A673 (cell line): ENCODE results near the gene TSHZ2. TPM values are rescaled to one million over a fixed set of nuclear protein-coding genes. Genes with fewer than 3 reads are reported as not detected.

Experiments used
- BruUV-seq: library from RNA; stranded (reverse); fragments of 400-500 nt; replicated peaks from 2 replicates; lab custom pipeline; 2021; lab: Mats Ljungman, UMichigan
- CTCF ChIA-PET: fragments of 300-600 bp; sonication (Branson Sonifier 250); formaldehyde crosslinking; loops from one replicate; lab custom pipeline; 2022; ENCODE audit warnings: antibody characterized with exemption; lab: Charles Lee
- POLR2A ChIA-PET: fragments of 300-600 bp; sonication (Branson Sonifier 250); formaldehyde crosslinking; loops from one replicate; lab custom pipeline; 2022; ENCODE audit warnings: antibody characterized with exemption; ENCODE audit not compliant: low non-redundant PET; lab: Charles Lee
- DNase-seq: peaks from one replicate; pipeline ENCODE4 v3.0.0-alpha.2; 2015; ENCODE audit warnings: low spot score
- H3K27ac ChIP-seq: fragments of 200-600 bp; sonication (generic); 2 replicates; pipeline ENCODE4 v1.5.1; 2016; ENCODE audit warnings: mixed run types, low read depth, mild to moderate bottlenecking, mixed read lengths, antibody characterized with exemption, low read length; ENCODE audit not compliant: poor library complexity, severe bottlenecking
- H3K27me3 ChIP-seq: fragments of 200-600 bp; sonication (generic); replicated peaks from 2 replicates; pipeline ENCODE4 v1.6.1; 2017; ENCODE audit warnings: mixed run types, low read depth, mild to moderate bottlenecking, mixed read lengths, antibody characterized with exemption, low read length; ENCODE audit not compliant: insufficient read depth, poor library complexity
- H3K36me3 ChIP-seq: fragments of 200-600 bp; sonication (generic); 2 replicates; pipeline ENCODE4 v1.6.1; 2016; ENCODE audit warnings: mixed run types, mild to moderate bottlenecking, mixed read lengths, antibody characterized with exemption, low read length; ENCODE audit not compliant: insufficient read depth, poor library complexity, severe bottlenecking
- H3K4me1 ChIP-seq: fragments of 200-600 bp; sonication (generic); 2 replicates; pipeline ENCODE4 v1.6.1; 2017; ENCODE audit warnings: mixed run types, mild to moderate bottlenecking, mixed read lengths, antibody characterized with exemption, low read length; ENCODE audit not compliant: insufficient read depth, poor library complexity, severe bottlenecking
- H3K4me3 ChIP-seq: fragments of 200-600 bp; sonication (generic); 2 replicates; pipeline ENCODE4 v1.5.1; 2016; ENCODE audit warnings: low read depth, mixed run types, mild to moderate bottlenecking, mixed read lengths, low read length; ENCODE audit not compliant: poor library complexity, severe bottlenecking
- H3K9me3 ChIP-seq: fragments of 200-600 bp; sonication (generic); 2 replicates; pipeline ENCODE4 v1.6.1; 2016; ENCODE audit warnings: mixed run types, low read depth, mild to moderate bottlenecking, mixed read lengths, antibody characterized with exemption, low read length; ENCODE audit not compliant: poor library complexity, severe bottlenecking
- EZH2 ChIP-seq: fragments of 200-600 bp; sonication (generic); IDR thresholded peaks from 2 replicates; pipeline ENCODE4 v1.6.1; 2017; ENCODE audit warnings: borderline replicate concordance, low read depth, mild to moderate bottlenecking, mixed read lengths, antibody characterized with exemption, low read length; ENCODE audit not compliant: poor library complexity, severe bottlenecking
- intact Hi-C: fragments of 100-400 bp; cut with micrococcal nuclease; formaldehyde crosslinking; loops from one replicate; pipeline ENCODE4 v1.10.0; 2022; ENCODE audit not compliant: unreplicated experiment
- total RNA-seq: library from RNA; stranded (reverse); gene quantifications from 2 replicates; pipeline ENCODE4 v1.2.3, GENCODE V29; 2021
- TF ChIP-seq, protein P1 (sequence below): fragments of 300-800, 200-600 bp; sonication (generic); conservative IDR thresholded peaks from 2 replicates; pipeline ENCODE4 v1.5.1; 2017; ENCODE audit warnings: low read depth, mild to moderate bottlenecking, antibody characterized with exemption, low read length, moderate library complexity, mixed read lengths

Gene TSHZ2
- total RNA-seq, 1 experiment from 2014 or later: 4.1 TPM

GRCh38 chr20:53078761-53079160 lies 106.6 kb downstream of the TSHZ2 start:
- H3K9me3 ChIP-seq: no peaks in the 10 kb centered on the region
- no TSS peak for BruUV-seq
- intact Hi-C loops: no loop called here
- H3K27me3 ChIP-seq: no peaks in the 10 kb centered on the region
- H3K4me1 ChIP-seq: peaks cover 77% of the 10 kb centered on the region
- TF ChIP-seq, protein P1, sequence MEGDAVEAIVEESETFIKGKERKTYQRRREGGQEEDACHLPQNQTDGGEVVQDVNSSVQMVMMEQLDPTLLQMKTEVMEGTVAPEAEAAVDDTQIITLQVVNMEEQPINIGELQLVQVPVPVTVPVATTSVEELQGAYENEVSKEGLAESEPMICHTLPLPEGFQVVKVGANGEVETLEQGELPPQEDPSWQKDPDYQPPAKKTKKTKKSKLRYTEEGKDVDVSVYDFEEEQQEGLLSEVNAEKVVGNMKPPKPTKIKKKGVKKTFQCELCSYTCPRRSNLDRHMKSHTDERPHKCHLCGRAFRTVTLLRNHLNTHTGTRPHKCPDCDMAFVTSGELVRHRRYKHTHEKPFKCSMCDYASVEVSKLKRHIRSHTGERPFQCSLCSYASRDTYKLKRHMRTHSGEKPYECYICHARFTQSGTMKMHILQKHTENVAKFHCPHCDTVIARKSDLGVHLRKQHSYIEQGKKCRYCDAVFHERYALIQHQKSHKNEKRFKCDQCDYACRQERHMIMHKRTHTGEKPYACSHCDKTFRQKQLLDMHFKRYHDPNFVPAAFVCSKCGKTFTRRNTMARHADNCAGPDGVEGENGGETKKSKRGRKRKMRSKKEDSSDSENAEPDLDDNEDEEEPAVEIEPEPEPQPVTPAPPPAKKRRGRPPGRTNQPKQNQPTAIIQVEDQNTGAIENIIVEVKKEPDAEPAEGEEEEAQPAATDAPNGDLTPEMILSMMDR: no peak
- no peak for TF ChIP-seq EZH2
- no peak overlapping the region for H3K4me3 ChIP-seq
- no peaks in the 10 kb centered on the region for H3K36me3 ChIP-seq
- ChIA-PET CTCF (no interaction called here), POLR2A (no interaction called here)
- no peak overlapping the region for H3K27ac ChIP-seq
- DNase-seq: no peak

- Histone ChIP-seq H3K27ac (peak overlapping the region; percentile 57), H3K4me3 (no peak overlapping the region), H3K4me1 (peaks cover 77% of the 10 kb centered on the region), H3K36me3 (no peaks in the 10 kb centered on the region), H3K9me3 (no peaks in the 10 kb centered on the region), H3K27me3 (no peaks in the 10 kb centered on the region)
- no peak for DNase-seq
- BruUV-seq: no TSS peak
- no peak for TF ChIP-seq EZH2
- TF ChIP-seq, protein P1: no peak
- ChIA-PET CTCF (no interaction called here), POLR2A (no interaction called here)
- intact Hi-C loops: no loop called here
Observed at GRCh38 chr20:53079261-53079691, 107.1 kb downstream of the TSHZ2 start.

DNA sequence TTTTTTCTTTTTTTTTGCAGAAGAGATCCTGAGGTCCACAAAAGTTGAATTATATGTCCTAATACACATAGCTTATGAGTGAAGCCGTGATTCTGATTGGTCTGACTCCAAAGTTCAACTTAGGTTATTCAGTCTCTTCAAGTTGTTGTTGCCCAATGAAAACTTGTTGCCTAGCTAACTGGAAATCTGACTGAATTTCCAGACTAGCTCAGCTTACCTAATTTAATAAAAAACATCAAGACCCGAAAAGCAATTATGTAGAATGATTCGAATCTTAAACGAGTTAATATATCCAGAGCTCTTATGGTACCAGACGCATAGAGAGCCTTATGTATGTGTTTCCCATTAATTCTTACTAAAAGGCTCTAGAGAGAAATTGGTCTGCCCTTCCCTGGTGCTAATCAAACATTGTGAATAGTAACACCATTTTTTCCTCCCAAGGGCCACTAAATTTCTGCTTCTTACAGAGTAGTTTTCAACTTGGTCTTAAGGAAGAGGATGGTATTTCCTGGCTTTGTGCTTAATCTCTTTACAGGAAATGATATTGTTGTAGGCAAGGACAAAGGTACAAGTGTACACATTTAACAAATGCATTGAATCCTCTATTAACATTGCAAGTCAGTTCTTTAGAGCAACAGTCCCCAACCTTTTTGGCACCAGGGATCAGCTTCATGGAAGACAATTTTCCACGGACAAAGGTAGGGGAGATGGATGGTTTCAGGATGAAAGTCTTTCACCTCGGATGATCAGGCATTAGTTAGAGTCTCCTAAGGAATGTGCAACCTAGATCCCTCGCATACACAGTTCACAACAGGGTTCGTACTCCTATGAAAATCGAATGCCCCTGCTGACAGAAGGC lies 107.9 kb downstream of the TSHZ2 start:
- H3K27me3 ChIP-seq: no peaks in the 10 kb centered on the region
- DNase-seq: peak; percentile 40
- no peak overlapping the region for H3K4me3 ChIP-seq
- ChIA-PET POLR2A (no interaction called here), CTCF (no interaction called here)
- intact Hi-C loops: no loop called here
- no peaks in the 10 kb centered on the region for H3K9me3 ChIP-seq
- TF ChIP-seq, protein P1: no peak
- TF ChIP-seq EZH2: no peak
- no TSS peak for BruUV-seq
- H3K27ac ChIP-seq: peak overlapping the region; percentile 57
- H3K36me3 ChIP-seq: no peaks in the 10 kb centered on the region
- H3K4me1 ChIP-seq: peaks cover 72% of the 10 kb centered on the region
